Calu3 (cell line): Measurements from ENCODE around the gene STK33. TPM values are rescaled to one million over a fixed set of nuclear protein-coding genes. Genes with fewer than 3 reads are reported as not detected.

Experiments used
- BruUV-seq: library from RNA; stranded (reverse); fragments of 400-500 nt; replicated peaks from 2 replicates; lab custom pipeline; 2021; lab: Mats Ljungman, UMichigan
- CTCF ChIA-PET: fragments of 300-600 bp; sonication (Branson Sonifier 250); formaldehyde crosslinking; loops from one replicate; lab custom pipeline; 2022; ENCODE audit warnings: antibody characterized with exemption; lab: Charles Lee
- DNase-seq: peaks from one replicate; pipeline ENCODE4 v3.0.0; 2022
- H3K27ac Mint-ChIP-seq: one replicate; pipeline ENCODE4 v1.8.0; 2022; ENCODE audit warnings: mixed read lengths; ENCODE audit not compliant: unreplicated experiment
- H3K27me3 Mint-ChIP-seq: one replicate; pipeline ENCODE4 v1.8.0; 2022; ENCODE audit warnings: mixed read lengths; ENCODE audit not compliant: unreplicated experiment
- H3K36me3 Mint-ChIP-seq: one replicate; pipeline ENCODE4 v1.8.0; 2022; ENCODE audit warnings: mild to moderate bottlenecking, moderate library complexity, mixed read lengths; ENCODE audit not compliant: insufficient read depth, unreplicated experiment
- H3K4me1 Mint-ChIP-seq: one replicate; pipeline ENCODE4 v1.8.0; 2022; ENCODE audit warnings: mild to moderate bottlenecking, low read depth, mixed read lengths; ENCODE audit not compliant: unreplicated experiment
- H3K4me3 Mint-ChIP-seq: one replicate; pipeline ENCODE4 v1.8.0; 2022; ENCODE audit warnings: mild to moderate bottlenecking, low read depth, moderate library complexity, mixed read lengths; ENCODE audit not compliant: unreplicated experiment
- H3K9me3 Mint-ChIP-seq: one replicate; pipeline ENCODE4 v1.8.0; 2022; ENCODE audit warnings: low read depth, mixed read lengths; ENCODE audit not compliant: unreplicated experiment
- intact Hi-C: fragments of 100-400 bp; cut with micrococcal nuclease; formaldehyde crosslinking; loops from one replicate; pipeline ENCODE4 v1.10.0; 2022; ENCODE audit not compliant: unreplicated experiment
- total RNA-seq: library from RNA; stranded (reverse); gene quantifications from 2 replicates; pipeline ENCODE4 v1.2.3, GENCODE V29; 2022
- TF ChIP-seq, protein P1 (sequence below): fragments of 200-600 bp; IDR thresholded peaks from one replicate; pipeline ENCODE4 v1.8.0; 2022; ENCODE audit warnings: antibody characterized with exemption; ENCODE audit not compliant: unreplicated experiment

The STK33 gene
- total RNA-seq, 1 experiment from 2014 or later = 3.0 TPM

- peaks cover 2% of the 10 kb centered on the region for H3K27me3 Mint-ChIP-seq
- DNase-seq = no peak
- CTCF ChIA-PET = no interaction called here
- H3K9me3 Mint-ChIP-seq = no peaks in the 10 kb centered on the region
- H3K4me3 Mint-ChIP-seq = no peak overlapping the region
- no TSS peak for BruUV-seq
- no peaks in the 10 kb centered on the region for H3K36me3 Mint-ChIP-seq
- TF ChIP-seq, protein P1, sequence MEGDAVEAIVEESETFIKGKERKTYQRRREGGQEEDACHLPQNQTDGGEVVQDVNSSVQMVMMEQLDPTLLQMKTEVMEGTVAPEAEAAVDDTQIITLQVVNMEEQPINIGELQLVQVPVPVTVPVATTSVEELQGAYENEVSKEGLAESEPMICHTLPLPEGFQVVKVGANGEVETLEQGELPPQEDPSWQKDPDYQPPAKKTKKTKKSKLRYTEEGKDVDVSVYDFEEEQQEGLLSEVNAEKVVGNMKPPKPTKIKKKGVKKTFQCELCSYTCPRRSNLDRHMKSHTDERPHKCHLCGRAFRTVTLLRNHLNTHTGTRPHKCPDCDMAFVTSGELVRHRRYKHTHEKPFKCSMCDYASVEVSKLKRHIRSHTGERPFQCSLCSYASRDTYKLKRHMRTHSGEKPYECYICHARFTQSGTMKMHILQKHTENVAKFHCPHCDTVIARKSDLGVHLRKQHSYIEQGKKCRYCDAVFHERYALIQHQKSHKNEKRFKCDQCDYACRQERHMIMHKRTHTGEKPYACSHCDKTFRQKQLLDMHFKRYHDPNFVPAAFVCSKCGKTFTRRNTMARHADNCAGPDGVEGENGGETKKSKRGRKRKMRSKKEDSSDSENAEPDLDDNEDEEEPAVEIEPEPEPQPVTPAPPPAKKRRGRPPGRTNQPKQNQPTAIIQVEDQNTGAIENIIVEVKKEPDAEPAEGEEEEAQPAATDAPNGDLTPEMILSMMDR = no peak
- intact Hi-C loops = no loop called here
- H3K4me1 Mint-ChIP-seq = no peaks in the 10 kb centered on the region
- no peak overlapping the region for H3K27ac Mint-ChIP-seq
Measured at GRCh38 chr11:8545698-8546366, 48.2 kb downstream of the STK33 start.

- TF ChIP-seq, protein P1 = no peak
- intact Hi-C loops = no loop called here
- Mint-ChIP-seq H3K4me1 (no peaks in the 10 kb centered on the region), H3K36me3 (no peaks in the 10 kb centered on the region), H3K27ac (no peak overlapping the region), H3K27me3 (no peaks in the 10 kb centered on the region), H3K9me3 (no peaks in the 10 kb centered on the region), H3K4me3 (no peak overlapping the region)
- no peak for DNase-seq
- CTCF ChIA-PET = no interaction called here
- BruUV-seq = no TSS peak
Measured at GRCh38 chr11:8544807-8545206, 49.2 kb downstream of the STK33 start.

- intact Hi-C loops = no loop called here
- H3K4me3 Mint-ChIP-seq = no peak overlapping the region
- H3K4me1 Mint-ChIP-seq = no peaks in the 10 kb centered on the region
- H3K27ac Mint-ChIP-seq = no peak overlapping the region
- no TSS peak for BruUV-seq
- no peaks in the 10 kb centered on the region for H3K27me3 Mint-ChIP-seq
- TF ChIP-seq, protein P1 = no peak
- no peaks in the 10 kb centered on the region for H3K36me3 Mint-ChIP-seq
- H3K9me3 Mint-ChIP-seq = no peaks in the 10 kb centered on the region
- CTCF ChIA-PET = no interaction called here
- no peak for DNase-seq
Measured at GRCh38 chr11:8543278-8543677, 50.8 kb downstream of the STK33 start.

GRCh38 chr11:8541448-8541847 is 52.6 kb downstream of the STK33 start:
- Mint-ChIP-seq H3K4me3 (no peak overlapping the region), H3K36me3 (no peaks in the 10 kb centered on the region), H3K4me1 (no peaks in the 10 kb centered on the region), H3K9me3 (no peaks in the 10 kb centered on the region), H3K27me3 (no peaks in the 10 kb centered on the region), H3K27ac (no peak overlapping the region)
- intact Hi-C loops = no loop called here
- CTCF ChIA-PET = no interaction called here
- no peak for DNase-seq
- TF ChIP-seq, protein P1 = no peak
- no TSS peak for BruUV-seq
